Ishikawa (cell line): ENCODE results near the gene LAMB1.

Experiments used
- CEBPB ChIP-seq: IDR thresholded peaks from 2 replicates; pipeline ENCODE4 v1.6.1; 2012
- CREB1 ChIP-seq: IDR thresholded peaks from 2 replicates; pipeline ENCODE4 v1.6.1; 2012; ENCODE audit warnings: low read depth
- EGR1 ChIP-seq: IDR thresholded peaks from 2 replicates; pipeline ENCODE4 v1.6.1; 2012
- EP300 ChIP-seq: IDR thresholded peaks from 2 replicates; pipeline ENCODE4 v1.6.1; 2012; ENCODE audit warnings: borderline replicate concordance
- RAD21 ChIP-seq: IDR thresholded peaks from 2 replicates; pipeline ENCODE4 v1.6.1; 2012; ENCODE audit warnings: low read depth
- TAF1 ChIP-seq: IDR thresholded peaks from 2 replicates; pipeline ENCODE4 v1.6.1; 2012; ENCODE audit warnings: low read depth, mild to moderate bottlenecking
- YY1 ChIP-seq: IDR thresholded peaks from 2 replicates; pipeline ENCODE4 v1.6.1; 2012; ENCODE audit warnings: low read depth
- TF ChIP-seq, protein P1 (sequence below): IDR thresholded peaks from 2 replicates; pipeline ENCODE4 v1.6.1; 2012; ENCODE audit warnings: low read depth, mild to moderate bottlenecking
- TF ChIP-seq, protein P2 (sequence below): IDR thresholded peaks from 2 replicates; pipeline ENCODE4 v1.6.1; 2012
- TF ChIP-seq, protein P3 (sequence below): IDR thresholded peaks from 2 replicates; pipeline ENCODE4 v1.6.1; 2012

- TF ChIP-seq RAD21, result no peak
- TF ChIP-seq, protein P1, sequence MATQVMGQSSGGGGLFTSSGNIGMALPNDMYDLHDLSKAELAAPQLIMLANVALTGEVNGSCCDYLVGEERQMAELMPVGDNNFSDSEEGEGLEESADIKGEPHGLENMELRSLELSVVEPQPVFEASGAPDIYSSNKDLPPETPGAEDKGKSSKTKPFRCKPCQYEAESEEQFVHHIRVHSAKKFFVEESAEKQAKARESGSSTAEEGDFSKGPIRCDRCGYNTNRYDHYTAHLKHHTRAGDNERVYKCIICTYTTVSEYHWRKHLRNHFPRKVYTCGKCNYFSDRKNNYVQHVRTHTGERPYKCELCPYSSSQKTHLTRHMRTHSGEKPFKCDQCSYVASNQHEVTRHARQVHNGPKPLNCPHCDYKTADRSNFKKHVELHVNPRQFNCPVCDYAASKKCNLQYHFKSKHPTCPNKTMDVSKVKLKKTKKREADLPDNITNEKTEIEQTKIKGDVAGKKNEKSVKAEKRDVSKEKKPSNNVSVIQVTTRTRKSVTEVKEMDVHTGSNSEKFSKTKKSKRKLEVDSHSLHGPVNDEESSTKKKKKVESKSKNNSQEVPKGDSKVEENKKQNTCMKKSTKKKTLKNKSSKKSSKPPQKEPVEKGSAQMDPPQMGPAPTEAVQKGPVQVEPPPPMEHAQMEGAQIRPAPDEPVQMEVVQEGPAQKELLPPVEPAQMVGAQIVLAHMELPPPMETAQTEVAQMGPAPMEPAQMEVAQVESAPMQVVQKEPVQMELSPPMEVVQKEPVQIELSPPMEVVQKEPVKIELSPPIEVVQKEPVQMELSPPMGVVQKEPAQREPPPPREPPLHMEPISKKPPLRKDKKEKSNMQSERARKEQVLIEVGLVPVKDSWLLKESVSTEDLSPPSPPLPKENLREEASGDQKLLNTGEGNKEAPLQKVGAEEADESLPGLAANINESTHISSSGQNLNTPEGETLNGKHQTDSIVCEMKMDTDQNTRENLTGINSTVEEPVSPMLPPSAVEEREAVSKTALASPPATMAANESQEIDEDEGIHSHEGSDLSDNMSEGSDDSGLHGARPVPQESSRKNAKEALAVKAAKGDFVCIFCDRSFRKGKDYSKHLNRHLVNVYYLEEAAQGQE, result no peak
- TF ChIP-seq, protein P2, sequence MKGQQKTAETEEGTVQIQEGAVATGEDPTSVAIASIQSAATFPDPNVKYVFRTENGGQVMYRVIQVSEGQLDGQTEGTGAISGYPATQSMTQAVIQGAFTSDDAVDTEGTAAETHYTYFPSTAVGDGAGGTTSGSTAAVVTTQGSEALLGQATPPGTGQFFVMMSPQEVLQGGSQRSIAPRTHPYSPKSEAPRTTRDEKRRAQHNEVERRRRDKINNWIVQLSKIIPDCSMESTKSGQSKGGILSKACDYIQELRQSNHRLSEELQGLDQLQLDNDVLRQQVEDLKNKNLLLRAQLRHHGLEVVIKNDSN, result no peak
- TF ChIP-seq EGR1, result peak; percentile 57; the same call in 1 of the 2 replicates
- TF ChIP-seq CREB1, result no peak
- TF ChIP-seq, protein P3, sequence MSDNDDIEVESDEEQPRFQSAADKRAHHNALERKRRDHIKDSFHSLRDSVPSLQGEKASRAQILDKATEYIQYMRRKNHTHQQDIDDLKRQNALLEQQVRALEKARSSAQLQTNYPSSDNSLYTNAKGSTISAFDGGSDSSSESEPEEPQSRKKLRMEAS, result no peak
- no peak for TF ChIP-seq EP300
- no peak for TF ChIP-seq CEBPB
- no peak for TF ChIP-seq TAF1
- TF ChIP-seq YY1, result no peak
Measured at GRCh38 chr7:107995184-107996071, 7.5 kb downstream of the LAMB1 start.
